ENCODE measurements around the gene SEPTIN5. TPM values are rescaled to one million over a fixed set of nuclear protein-coding genes. Genes with fewer than 3 reads are reported as not detected.

The SEPTIN5 gene
- polyA plus RNA-seq, 1 of the 3 experiments (the other 2 are of a cell fraction) = 14.0 TPM

DNA sequence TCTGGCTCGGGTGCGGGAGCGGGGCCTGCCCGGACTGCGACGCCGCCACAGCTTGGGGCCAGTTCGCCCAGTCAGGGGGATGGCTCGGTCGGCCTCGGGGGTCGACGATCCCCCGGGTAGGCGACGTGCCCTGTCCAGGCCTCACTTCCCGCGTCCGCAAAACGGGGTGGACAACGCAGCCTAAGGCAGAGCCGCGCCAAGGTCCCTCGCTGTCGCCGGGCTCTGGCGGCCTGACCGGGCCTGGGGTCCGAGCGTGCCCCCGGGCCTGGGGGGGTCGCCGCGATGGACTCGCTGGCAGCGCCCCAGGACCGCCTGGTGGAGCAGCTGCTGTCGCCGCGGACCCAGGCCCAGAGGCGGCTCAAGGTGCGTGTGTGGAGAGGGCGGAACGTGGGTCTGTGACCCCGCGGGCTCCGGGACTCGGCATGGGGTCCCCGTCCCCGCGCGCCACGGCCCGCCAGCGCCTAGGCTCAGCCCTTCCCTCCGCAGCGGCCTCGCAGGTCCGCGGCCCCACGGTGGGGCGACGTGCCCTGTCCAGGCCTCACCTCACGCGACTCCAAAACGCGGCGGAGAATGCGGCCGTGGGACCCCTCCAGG, 4.2 kb downstream of the SEPTIN5 start:
- DNase-seq = no peak
- CTCF ChIA-PET = interaction anchor here (0.6 to 3.9 kb wide), 13 partner anchors 12 to 215 kb away, joined by 3 to 24 read pairs (median 4); no protein-coding TSS in a partner anchor

DNA sequence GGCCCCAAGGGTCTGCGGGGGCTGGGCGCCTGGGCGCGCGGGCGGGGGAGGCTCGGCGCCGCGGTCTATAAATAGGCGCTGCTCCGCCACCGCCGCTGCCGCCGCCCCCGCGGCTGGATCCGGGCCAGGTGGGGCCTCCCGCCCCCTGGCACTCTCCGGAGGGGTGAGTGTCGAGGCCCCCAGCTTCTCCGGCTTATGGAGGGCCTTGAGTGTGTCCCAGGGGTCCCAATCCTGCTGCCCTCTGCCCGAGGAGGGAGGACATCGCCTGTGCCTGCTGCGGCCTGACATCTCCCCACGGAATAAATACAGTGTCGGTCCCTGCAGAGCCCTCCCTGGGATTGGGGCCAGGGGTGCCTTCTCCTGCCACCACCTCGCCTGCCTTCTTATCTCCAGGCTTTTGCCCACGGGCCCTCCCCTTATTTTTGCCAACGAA, 4.8 kb downstream of the SEPTIN5 start:
- no peak overlapping the region for H2AFZ ChIP-seq (ENCODE audit: low read depth)
- H3K4me3 ChIP-seq (ENCODE audit: low read depth in 2 of 2, low read length in 1 of 2) = no peak overlapping the region
- no peaks in the 10 kb centered on the region for H3K79me2 ChIP-seq (ENCODE audit: insufficient read depth)
- H3K27ac ChIP-seq (ENCODE audit: low read depth in 2 of 2, low read length in 1 of 2) = no peak overlapping the region
- no peak overlapping the region for H3K9ac ChIP-seq
- 100% methylated on average over 3 of the region's 31 CpGs for WGBS (ENCODE audit: low lambda C conversion rate)
- H3K9me3 ChIP-seq = no peaks in the 10 kb centered on the region
- CTCF ChIA-PET = interaction anchor here (0.9 to 4.0 kb wide), 9 partner anchors 11 to 191 kb away, joined by 3 to 42 read pairs (median 5); no protein-coding TSS in a partner anchor
- TF ChIP-seq GABPA (IDR thresholded peaks at IDR 0.05; ENCODE audit: low read depth) (no peak), GATA2 (CRISPR knock-in tag; IDR thresholded peaks at IDR 0.05) (no peak), CHD2 (IDR thresholded peaks at IDR 0.05; ENCODE audit: low read length, partially characterized antibody) (no peak), EZH2phosphoT487 (IDR thresholded peaks at IDR 0.05; ENCODE audit: borderline replicate concordance, low read depth) (no peak), RAD21 (IDR thresholded peaks at IDR 0.05; ENCODE audit: low read length) (no peak), SIN3A (IDR thresholded peaks at IDR 0.05; ENCODE audit: borderline replicate concordance, low read depth, low read length) (no peak), TEAD4 (IDR thresholded peaks at IDR 0.05; ENCODE audit: borderline replicate concordance, insufficient read depth) (no peak), NFIC (IDR thresholded peaks at IDR 0.05; ENCODE audit: borderline replicate concordance) (no peak), RFX5 (IDR thresholded peaks at IDR 0.05; ENCODE audit: low read length) (no peak), TAF1 (IDR thresholded peaks at IDR 0.05; ENCODE audit: borderline replicate concordance, low read depth, low read length) (no peak), NRF1 (IDR thresholded peaks at IDR 0.05; ENCODE audit: low read depth, low read length) (no peak), MEF2A (IDR thresholded peaks at IDR 0.05; ENCODE audit: borderline replicate concordance, low read depth) (no peak)
- TF ChIP-seq, protein P1, sequence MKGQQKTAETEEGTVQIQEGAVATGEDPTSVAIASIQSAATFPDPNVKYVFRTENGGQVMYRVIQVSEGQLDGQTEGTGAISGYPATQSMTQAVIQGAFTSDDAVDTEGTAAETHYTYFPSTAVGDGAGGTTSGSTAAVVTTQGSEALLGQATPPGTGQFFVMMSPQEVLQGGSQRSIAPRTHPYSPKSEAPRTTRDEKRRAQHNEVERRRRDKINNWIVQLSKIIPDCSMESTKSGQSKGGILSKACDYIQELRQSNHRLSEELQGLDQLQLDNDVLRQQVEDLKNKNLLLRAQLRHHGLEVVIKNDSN (IDR thresholded peaks at IDR 0.05; ENCODE audit: borderline replicate concordance, low read depth) = no peak
- TF ChIP-seq, protein P2, sequence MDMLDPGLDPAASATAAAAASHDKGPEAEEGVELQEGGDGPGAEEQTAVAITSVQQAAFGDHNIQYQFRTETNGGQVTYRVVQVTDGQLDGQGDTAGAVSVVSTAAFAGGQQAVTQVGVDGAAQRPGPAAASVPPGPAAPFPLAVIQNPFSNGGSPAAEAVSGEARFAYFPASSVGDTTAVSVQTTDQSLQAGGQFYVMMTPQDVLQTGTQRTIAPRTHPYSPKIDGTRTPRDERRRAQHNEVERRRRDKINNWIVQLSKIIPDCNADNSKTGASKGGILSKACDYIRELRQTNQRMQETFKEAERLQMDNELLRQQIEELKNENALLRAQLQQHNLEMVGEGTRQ (IDR thresholded peaks at IDR 0.05; ENCODE audit: borderline replicate concordance, low read depth, low read length) = no peak
- TF ChIP-seq, protein P3, sequence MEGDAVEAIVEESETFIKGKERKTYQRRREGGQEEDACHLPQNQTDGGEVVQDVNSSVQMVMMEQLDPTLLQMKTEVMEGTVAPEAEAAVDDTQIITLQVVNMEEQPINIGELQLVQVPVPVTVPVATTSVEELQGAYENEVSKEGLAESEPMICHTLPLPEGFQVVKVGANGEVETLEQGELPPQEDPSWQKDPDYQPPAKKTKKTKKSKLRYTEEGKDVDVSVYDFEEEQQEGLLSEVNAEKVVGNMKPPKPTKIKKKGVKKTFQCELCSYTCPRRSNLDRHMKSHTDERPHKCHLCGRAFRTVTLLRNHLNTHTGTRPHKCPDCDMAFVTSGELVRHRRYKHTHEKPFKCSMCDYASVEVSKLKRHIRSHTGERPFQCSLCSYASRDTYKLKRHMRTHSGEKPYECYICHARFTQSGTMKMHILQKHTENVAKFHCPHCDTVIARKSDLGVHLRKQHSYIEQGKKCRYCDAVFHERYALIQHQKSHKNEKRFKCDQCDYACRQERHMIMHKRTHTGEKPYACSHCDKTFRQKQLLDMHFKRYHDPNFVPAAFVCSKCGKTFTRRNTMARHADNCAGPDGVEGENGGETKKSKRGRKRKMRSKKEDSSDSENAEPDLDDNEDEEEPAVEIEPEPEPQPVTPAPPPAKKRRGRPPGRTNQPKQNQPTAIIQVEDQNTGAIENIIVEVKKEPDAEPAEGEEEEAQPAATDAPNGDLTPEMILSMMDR (IDR thresholded peaks at IDR 0.05) = no peak
- TF ChIP-seq, protein P4, sequence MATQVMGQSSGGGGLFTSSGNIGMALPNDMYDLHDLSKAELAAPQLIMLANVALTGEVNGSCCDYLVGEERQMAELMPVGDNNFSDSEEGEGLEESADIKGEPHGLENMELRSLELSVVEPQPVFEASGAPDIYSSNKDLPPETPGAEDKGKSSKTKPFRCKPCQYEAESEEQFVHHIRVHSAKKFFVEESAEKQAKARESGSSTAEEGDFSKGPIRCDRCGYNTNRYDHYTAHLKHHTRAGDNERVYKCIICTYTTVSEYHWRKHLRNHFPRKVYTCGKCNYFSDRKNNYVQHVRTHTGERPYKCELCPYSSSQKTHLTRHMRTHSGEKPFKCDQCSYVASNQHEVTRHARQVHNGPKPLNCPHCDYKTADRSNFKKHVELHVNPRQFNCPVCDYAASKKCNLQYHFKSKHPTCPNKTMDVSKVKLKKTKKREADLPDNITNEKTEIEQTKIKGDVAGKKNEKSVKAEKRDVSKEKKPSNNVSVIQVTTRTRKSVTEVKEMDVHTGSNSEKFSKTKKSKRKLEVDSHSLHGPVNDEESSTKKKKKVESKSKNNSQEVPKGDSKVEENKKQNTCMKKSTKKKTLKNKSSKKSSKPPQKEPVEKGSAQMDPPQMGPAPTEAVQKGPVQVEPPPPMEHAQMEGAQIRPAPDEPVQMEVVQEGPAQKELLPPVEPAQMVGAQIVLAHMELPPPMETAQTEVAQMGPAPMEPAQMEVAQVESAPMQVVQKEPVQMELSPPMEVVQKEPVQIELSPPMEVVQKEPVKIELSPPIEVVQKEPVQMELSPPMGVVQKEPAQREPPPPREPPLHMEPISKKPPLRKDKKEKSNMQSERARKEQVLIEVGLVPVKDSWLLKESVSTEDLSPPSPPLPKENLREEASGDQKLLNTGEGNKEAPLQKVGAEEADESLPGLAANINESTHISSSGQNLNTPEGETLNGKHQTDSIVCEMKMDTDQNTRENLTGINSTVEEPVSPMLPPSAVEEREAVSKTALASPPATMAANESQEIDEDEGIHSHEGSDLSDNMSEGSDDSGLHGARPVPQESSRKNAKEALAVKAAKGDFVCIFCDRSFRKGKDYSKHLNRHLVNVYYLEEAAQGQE (IDR thresholded peaks at IDR 0.05; ENCODE audit: low read depth, low read length) = no peak
- H3K9me2 ChIP-seq = no peaks in the 10 kb centered on the region
- no peaks in the 10 kb centered on the region for H3F3A ChIP-seq (replicated peaks; ENCODE audit: insufficient read depth)
- no peak for DNase-seq
- peak overlapping the region; percentile 81 for H3K4me2 ChIP-seq
- H3K36me3 ChIP-seq (replicated peaks in 1 of 2; ENCODE audit: control insufficient read depth in 1 of 2, insufficient read depth in 2 of 2, low read length in 1 of 2) = peaks cover 0 to 5% of the 10 kb centered on the region in 2 experiments
- no peaks in the 10 kb centered on the region for H3K27me3 ChIP-seq (ENCODE audit: insufficient read depth)
- H3K4me1 ChIP-seq (ENCODE audit: control insufficient read depth in 1 of 2, insufficient read depth in 2 of 2, low read depth in 1 of 2, low read length in 1 of 2) = peaks cover 0 to 34% of the 10 kb centered on the region in 2 experiments; a peak in 1 of 4 replicates
- POLR2A ChIA-PET = no interaction called here
- H4K20me1 ChIP-seq (ENCODE audit: insufficient read depth) = no peaks in the 10 kb centered on the region

More for the DNA sequence above, 4.2 kb downstream of the SEPTIN5 start:
- 52% methylated on average over 31 of the region's 70 CpGs for WGBS (ENCODE audit: low lambda C conversion rate)
- POLR2A ChIA-PET = no interaction called here
- H3K79me2 ChIP-seq (ENCODE audit: insufficient read depth) = no peaks in the 10 kb centered on the region
- peak overlapping the region in 1 of 2 experiments; percentile 22; a peak in 1 of 4 replicates for H3K27ac ChIP-seq (ENCODE audit: low read depth in 2 of 2, low read length in 1 of 2)
- H3K36me3 ChIP-seq (replicated peaks in 1 of 2; ENCODE audit: control insufficient read depth in 1 of 2, insufficient read depth in 2 of 2, low read length in 1 of 2) = peaks cover 0 to 5% of the 10 kb centered on the region in 2 experiments
- peak overlapping the region; percentile 76; the same call in 1 of the 2 replicates for H2AFZ ChIP-seq (ENCODE audit: low read depth)
- TF ChIP-seq TCF12 (IDR thresholded peaks at IDR 0.05) (no peak), RFX5 (IDR thresholded peaks at IDR 0.05; ENCODE audit: low read length) (no peak), FOXJ3 (CRISPR knock-in tag; IDR thresholded peaks at IDR 0.05) (no peak)
- no peaks in the 10 kb centered on the region for H3K9me2 ChIP-seq
- H3K9ac ChIP-seq = peak overlapping the region; percentile 43; the same call in 1 of the 2 replicates
- peak overlapping the region; percentile 62 to 67 for H3K4me3 ChIP-seq (ENCODE audit: low read depth in 2 of 2, low read length in 1 of 2)
- H3K4me2 ChIP-seq = peak overlapping the region; percentile 81
- no peaks in the 10 kb centered on the region for H4K20me1 ChIP-seq (ENCODE audit: insufficient read depth)
- H3K4me1 ChIP-seq (ENCODE audit: control insufficient read depth in 1 of 2, insufficient read depth in 2 of 2, low read depth in 1 of 2, low read length in 1 of 2) = peaks cover 0 to 38% of the 10 kb centered on the region in 2 experiments; a peak in 1 of 4 replicates
- H3K9me3 ChIP-seq = no peaks in the 10 kb centered on the region
- no peaks in the 10 kb centered on the region for H3F3A ChIP-seq (replicated peaks; ENCODE audit: insufficient read depth)
- H3K27me3 ChIP-seq (ENCODE audit: insufficient read depth) = no peaks in the 10 kb centered on the region
